ENCODE data around the gene CRIM1.
A peak's percentile ranks its signal among the peaks of the same experiment; 100 is the strongest.

The CRIM1 gene

DNA sequence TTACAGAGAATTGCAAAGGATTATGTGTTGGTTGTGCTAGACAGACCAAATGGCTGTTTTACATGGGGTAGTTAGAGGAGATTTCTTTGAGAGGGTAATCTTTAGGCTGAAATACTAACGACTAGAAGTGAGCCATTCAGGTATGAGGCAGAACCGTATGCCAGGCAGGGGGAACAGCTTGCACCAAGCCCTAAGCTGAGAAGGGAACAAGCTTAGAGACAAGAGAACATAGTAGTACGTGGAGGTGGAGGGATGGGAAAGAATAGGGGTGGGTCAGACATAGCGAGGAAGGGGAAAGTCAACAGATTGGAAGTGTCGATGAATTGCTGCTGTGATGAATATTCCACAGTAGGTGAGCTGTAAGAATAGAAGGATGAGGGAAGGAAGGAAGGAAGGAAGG lies 20.0 kb upstream of the CRIM1 start:
- H3K9me3 ChIP-seq (ENCODE audit: low read length): no peaks in the 10 kb centered on the region
- H3K4me3 ChIP-seq (ENCODE audit: low read depth in 1 of 2, low read length in 2 of 2): no peak overlapping the region
- H3K27me3 ChIP-seq (ENCODE audit: control insufficient read depth in 1 of 2, insufficient read depth in 2 of 2, low read length in 2 of 2): no peaks in the 10 kb centered on the region
- no peaks in the 10 kb centered on the region for H3K4me1 ChIP-seq (ENCODE audit: insufficient read depth, low read length)
- no peaks in the 10 kb centered on the region for H3K36me3 ChIP-seq (ENCODE audit: insufficient read depth, low read length)
- no peak overlapping the region for H3K9ac ChIP-seq (ENCODE audit: low read length)
- no peak overlapping the region for H3K27ac ChIP-seq (ENCODE audit: low read depth, low read length)

DNA sequence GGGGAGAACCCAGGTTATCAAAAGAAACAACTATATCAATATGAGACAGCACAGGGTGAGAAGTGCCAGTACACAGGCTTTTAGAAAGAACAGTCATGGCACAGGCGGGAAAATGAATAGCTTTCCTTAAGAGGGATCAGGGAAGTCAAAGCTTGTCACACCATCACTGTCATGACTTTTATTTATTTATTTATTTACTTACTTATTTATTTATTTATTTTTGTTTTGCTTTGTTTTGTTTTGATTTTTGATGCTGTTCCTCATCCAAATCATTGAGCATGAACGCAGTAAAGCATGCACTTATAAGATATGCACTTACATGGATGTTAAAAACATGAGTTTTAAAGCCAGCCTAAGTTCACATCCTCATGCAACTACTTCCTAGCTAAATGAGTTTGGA lies 19.3 kb upstream of the CRIM1 start:
- Histone ChIP-seq H3K4me3 (ENCODE audit: low read depth in 1 of 2, low read length in 2 of 2) (no peak overlapping the region), H3K27me3 (ENCODE audit: control insufficient read depth in 1 of 2, insufficient read depth in 2 of 2, low read length in 2 of 2) (no peaks in the 10 kb centered on the region)

DNA sequence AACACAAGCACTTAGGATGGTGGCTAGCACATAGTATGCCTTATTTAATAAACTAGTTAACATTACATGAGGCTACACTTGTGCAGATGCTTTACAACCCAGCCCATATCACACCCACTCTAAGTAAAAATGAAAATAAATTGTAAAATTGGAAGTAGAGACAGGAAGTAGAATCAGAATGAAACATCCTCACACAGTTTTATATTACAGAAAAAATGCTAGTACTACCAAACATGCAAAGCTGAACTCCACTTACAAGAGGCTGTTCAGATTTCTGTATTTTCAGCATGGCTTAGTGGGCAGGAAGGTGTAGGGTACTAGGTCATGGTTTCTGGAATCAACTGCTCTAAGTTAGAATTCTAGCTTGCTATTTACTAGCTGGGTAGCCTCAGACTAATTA lies 18.2 kb upstream of the CRIM1 start:
- Histone ChIP-seq H3K9ac (ENCODE audit: low read length) (no peak overlapping the region), H3K27ac (ENCODE audit: low read depth, low read length) (no peak overlapping the region), H3K9me3 (ENCODE audit: low read length) (no peaks in the 10 kb centered on the region), H3K36me3 (ENCODE audit: insufficient read depth, low read length) (no peaks in the 10 kb centered on the region), H3K27me3 (ENCODE audit: control insufficient read depth in 1 of 2, insufficient read depth in 2 of 2, low read length in 2 of 2) (no peaks in the 10 kb centered on the region), H3K4me1 (ENCODE audit: insufficient read depth, low read length) (no peaks in the 10 kb centered on the region), H3K4me3 (ENCODE audit: low read depth in 1 of 2, low read length in 2 of 2) (no peak overlapping the region)

More for the DNA sequence above, 19.3 kb upstream of the CRIM1 start:
- no peaks in the 10 kb centered on the region for H3K4me1 ChIP-seq (ENCODE audit: insufficient read depth, low read length)
- no peaks in the 10 kb centered on the region for H3K36me3 ChIP-seq (ENCODE audit: insufficient read depth, low read length)
- H3K9me3 ChIP-seq (ENCODE audit: low read length): no peaks in the 10 kb centered on the region
- H3K27ac ChIP-seq (ENCODE audit: low read depth, low read length): no peak overlapping the region
- no peak overlapping the region for H3K9ac ChIP-seq (ENCODE audit: low read length)

DNA sequence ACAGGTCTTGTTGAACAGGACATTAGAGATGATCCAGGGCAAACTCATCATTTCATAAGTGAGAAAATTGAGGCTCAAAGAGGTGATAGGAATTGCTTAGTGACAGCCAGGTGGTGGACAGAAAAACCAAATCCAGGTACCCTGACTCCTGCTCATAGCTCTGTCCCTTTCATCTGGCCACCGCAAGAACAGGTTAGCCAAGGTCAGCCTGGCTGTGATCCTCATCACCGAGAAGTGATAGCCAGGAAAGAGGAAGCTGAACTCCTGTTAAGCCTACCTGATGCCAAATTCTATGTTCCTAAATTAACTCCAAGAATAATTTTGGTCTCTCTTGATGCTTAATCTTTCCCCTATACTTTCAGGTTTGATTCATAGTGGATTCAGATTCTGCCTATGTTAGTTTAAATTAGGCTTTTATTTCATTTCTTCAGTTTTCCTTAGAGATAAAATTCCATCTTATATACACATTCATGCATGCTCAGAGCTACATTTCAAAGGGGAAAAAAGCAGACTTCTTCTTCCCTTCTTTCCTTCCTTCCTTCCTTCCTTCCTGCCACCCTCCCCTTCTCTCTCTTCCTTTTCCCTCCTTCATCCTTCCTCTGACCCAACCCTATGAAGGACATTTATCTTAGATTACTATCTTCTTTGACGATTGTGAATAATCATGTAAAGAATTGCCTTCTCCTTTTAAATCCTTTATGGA lies 17.3 kb upstream of the CRIM1 start:
- no peaks in the 10 kb centered on the region for H3K27me3 ChIP-seq (ENCODE audit: control insufficient read depth in 1 of 2, insufficient read depth in 2 of 2, low read length in 2 of 2)
- no peak overlapping the region for H3K27ac ChIP-seq (ENCODE audit: low read depth, low read length)
- no peak overlapping the region for H3K9ac ChIP-seq (ENCODE audit: low read length)
- no peaks in the 10 kb centered on the region for H3K36me3 ChIP-seq (ENCODE audit: insufficient read depth, low read length)
- no peaks in the 10 kb centered on the region for H3K9me3 ChIP-seq (ENCODE audit: low read length)
- H3K4me3 ChIP-seq (ENCODE audit: low read depth in 1 of 2, low read length in 2 of 2): no peak overlapping the region
- H3K4me1 ChIP-seq (ENCODE audit: insufficient read depth, low read length): no peaks in the 10 kb centered on the region

DNA sequence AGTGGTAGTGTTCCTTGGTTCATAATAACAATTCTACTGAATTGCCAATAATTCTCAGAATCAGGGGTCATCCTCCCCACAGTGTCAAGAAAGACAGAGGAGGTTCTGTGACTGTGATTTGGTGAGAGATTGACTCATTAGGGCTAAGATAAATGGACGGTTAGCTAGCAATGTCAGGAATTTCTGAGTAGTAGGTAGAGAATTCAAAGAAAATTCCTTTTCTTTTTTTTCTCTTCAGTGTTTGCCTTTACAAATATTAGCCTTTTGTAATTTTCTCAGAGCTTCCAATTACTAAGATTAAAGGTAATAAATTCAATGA lies 16.8 kb upstream of the CRIM1 start:
- H3K9me3 ChIP-seq (ENCODE audit: low read length): no peaks in the 10 kb centered on the region
- H3K27ac ChIP-seq (ENCODE audit: low read depth, low read length): no peak overlapping the region
- no peaks in the 10 kb centered on the region for H3K4me1 ChIP-seq (ENCODE audit: insufficient read depth, low read length)
- no peak overlapping the region for H3K9ac ChIP-seq (ENCODE audit: low read length)
- H3K4me3 ChIP-seq (ENCODE audit: low read depth in 1 of 2, low read length in 2 of 2): no peak overlapping the region
- no peaks in the 10 kb centered on the region for H3K27me3 ChIP-seq (ENCODE audit: control insufficient read depth in 1 of 2, insufficient read depth in 2 of 2, low read length in 2 of 2)
- H3K36me3 ChIP-seq (ENCODE audit: insufficient read depth, low read length): no peaks in the 10 kb centered on the region

DNA sequence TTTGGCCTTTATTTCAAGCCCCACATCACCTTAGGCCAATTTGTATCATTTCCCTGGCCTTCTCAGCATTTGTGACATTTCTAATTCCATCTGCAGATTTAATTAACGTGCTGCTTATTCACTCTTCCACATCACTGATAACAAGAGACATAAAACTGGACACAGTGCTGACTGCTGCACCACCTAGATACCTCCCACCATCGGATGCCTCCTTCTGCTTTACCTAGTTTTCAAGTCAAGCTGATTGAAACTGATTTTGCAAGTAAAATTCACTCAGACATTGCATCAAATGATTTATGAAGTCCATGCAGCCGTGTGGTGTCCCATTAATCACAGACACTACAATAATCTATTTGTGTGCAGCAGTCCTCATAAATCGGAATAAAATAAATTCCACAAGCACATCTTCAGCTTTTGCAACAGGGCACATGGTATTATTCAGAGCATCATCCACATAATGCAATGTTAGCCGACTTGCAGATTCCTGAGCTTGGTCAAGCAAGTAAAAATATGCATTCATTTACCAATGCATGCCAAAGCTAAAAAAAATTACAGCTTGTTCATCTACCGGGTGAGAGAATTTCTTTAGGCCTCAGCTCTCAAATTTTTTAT lies 15.9 kb upstream of the CRIM1 start:
- Histone ChIP-seq H3K9ac (ENCODE audit: low read length) (no peak overlapping the region), H3K27ac (ENCODE audit: low read depth, low read length) (no peak overlapping the region), H3K27me3 (ENCODE audit: control insufficient read depth in 1 of 2, insufficient read depth in 2 of 2, low read length in 2 of 2) (no peaks in the 10 kb centered on the region), H3K4me3 (ENCODE audit: low read depth in 1 of 2, low read length in 2 of 2) (no peak overlapping the region), H3K4me1 (ENCODE audit: insufficient read depth, low read length) (no peaks in the 10 kb centered on the region), H3K36me3 (ENCODE audit: insufficient read depth, low read length) (no peaks in the 10 kb centered on the region), H3K9me3 (ENCODE audit: low read length) (no peaks in the 10 kb centered on the region)

DNA sequence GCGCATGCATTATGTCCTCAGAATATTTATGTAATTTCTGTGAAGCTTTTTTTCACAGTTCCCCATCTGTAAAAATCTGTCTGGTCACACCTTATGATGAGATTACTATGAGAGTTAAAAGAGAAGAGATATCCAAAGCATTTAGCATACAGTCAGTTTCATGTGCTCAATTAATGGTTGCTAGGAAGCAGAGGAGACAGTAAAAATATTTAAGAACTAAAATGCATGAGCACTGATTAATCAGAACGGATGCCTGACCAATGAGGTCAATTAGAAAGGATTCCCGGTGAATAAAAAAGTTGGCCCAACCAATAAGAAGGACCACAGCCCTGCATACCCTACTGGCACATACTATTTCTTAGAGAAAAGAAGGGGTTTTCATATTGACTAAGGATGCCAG lies 12.0 kb upstream of the CRIM1 start:
- H3K4me3 ChIP-seq (ENCODE audit: low read depth in 1 of 2, low read length in 2 of 2): no peak overlapping the region
- no peaks in the 10 kb centered on the region for H3K27me3 ChIP-seq (ENCODE audit: control insufficient read depth in 1 of 2, insufficient read depth in 2 of 2, low read length in 2 of 2)
- H3K36me3 ChIP-seq (ENCODE audit: insufficient read depth, low read length): no peaks in the 10 kb centered on the region
- H3K9ac ChIP-seq (ENCODE audit: low read length): no peak overlapping the region
- H3K9me3 ChIP-seq (ENCODE audit: low read length): no peaks in the 10 kb centered on the region
- H3K27ac ChIP-seq (ENCODE audit: low read depth, low read length): no peak overlapping the region
- no peaks in the 10 kb centered on the region for H3K4me1 ChIP-seq (ENCODE audit: insufficient read depth, low read length)

DNA sequence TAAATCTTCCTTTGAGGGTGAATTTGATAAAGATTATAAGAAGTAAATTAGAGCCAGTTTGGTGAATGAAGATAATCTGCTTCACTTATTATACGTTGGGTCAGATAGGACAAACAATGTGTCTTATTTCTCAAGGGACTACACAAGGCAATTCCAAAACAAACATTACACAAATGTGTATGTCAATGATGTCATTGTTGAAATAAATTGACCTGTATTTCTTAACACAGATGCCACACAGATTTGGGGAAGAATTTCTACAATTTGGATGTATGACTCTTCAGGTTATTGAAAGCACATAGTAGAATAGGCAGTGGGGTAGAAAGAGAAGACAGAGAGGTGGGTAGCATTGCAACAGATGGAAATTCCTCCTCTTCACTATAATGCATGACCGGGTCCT lies 6.9 kb upstream of the CRIM1 start:
- Histone ChIP-seq H3K4me1 (ENCODE audit: insufficient read depth, low read length) (peaks cover 3% of the 10 kb centered on the region), H3K9me3 (ENCODE audit: low read length) (no peaks in the 10 kb centered on the region), H3K27ac (ENCODE audit: low read depth, low read length) (no peak overlapping the region), H3K36me3 (ENCODE audit: insufficient read depth, low read length) (no peaks in the 10 kb centered on the region), H3K4me3 (ENCODE audit: low read depth in 1 of 2, low read length in 2 of 2) (no peak overlapping the region), H3K27me3 (ENCODE audit: control insufficient read depth in 1 of 2, insufficient read depth in 2 of 2, low read length in 2 of 2) (no peaks in the 10 kb centered on the region), H3K9ac (ENCODE audit: low read length) (no peak overlapping the region)

DNA sequence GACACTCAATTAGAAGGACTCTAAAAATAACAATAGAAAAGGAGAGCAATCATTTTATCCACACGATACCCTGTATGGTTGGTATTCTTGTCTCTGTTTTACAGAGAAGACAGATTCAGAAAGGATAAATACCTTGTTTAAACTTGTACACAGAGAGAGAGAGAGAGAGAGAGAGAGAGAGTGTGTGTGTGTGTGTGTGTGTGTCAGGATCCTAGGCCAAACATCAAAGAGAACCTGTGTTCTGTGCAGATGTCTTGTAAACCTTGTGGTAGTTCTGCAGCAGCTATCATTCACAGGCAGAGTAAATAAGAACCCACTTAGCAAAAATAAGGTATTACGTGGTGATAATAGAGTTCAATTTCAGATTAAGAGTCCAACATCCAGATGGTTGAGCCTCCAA lies 4.3 kb upstream of the CRIM1 start:
- no peak overlapping the region for H3K4me3 ChIP-seq (ENCODE audit: low read depth in 1 of 2, low read length in 2 of 2)
- H3K27me3 ChIP-seq (ENCODE audit: control insufficient read depth in 1 of 2, insufficient read depth in 2 of 2, low read length in 2 of 2): no peaks in the 10 kb centered on the region
- H3K27ac ChIP-seq (ENCODE audit: low read depth, low read length): no peak overlapping the region
- H3K4me1 ChIP-seq (ENCODE audit: insufficient read depth, low read length): peaks cover 3% of the 10 kb centered on the region
- no peaks in the 10 kb centered on the region for H3K9me3 ChIP-seq (ENCODE audit: low read length)
- no peaks in the 10 kb centered on the region for H3K36me3 ChIP-seq (ENCODE audit: insufficient read depth, low read length)
- H3K9ac ChIP-seq (ENCODE audit: low read length): no peak overlapping the region

DNA sequence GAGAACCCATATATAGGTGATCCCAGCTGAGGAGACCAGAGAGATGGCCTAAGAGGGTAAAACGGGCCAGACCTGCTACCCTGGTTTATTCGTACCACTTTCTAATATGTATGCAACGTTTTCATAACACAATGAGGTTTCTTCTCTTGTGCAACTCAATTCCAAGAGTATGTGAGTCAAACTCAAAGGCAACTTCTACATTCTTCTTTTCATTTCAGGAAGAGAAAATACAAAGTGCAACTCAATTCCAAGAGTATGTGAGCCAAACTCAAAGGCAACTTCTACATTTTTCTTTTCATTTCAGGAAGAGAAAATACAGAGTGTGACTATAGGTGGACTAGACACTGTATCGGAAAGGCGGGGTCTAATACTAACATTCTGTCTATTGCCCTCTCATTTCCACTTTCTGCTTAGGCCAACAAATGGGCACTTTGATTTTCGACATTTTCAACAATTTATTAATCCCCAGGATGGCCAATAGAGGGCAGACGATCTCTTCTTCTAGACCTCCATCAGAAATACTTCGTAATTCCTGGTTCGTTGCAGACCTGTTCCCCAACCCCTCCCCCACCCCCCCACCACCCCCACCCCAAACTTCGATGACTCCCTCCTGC lies 3.7 kb upstream of the CRIM1 start:
- Histone ChIP-seq H3K27me3 (ENCODE audit: control insufficient read depth in 1 of 2, insufficient read depth in 2 of 2, low read length in 2 of 2) (no peaks in the 10 kb centered on the region), H3K36me3 (ENCODE audit: insufficient read depth, low read length) (no peaks in the 10 kb centered on the region), H3K9ac (ENCODE audit: low read length) (no peak overlapping the region), H3K27ac (ENCODE audit: low read depth, low read length) (no peak overlapping the region), H3K9me3 (ENCODE audit: low read length) (no peaks in the 10 kb centered on the region), H3K4me1 (ENCODE audit: insufficient read depth, low read length) (peaks cover 3% of the 10 kb centered on the region), H3K4me3 (ENCODE audit: low read depth in 1 of 2, low read length in 2 of 2) (no peak overlapping the region)

DNA sequence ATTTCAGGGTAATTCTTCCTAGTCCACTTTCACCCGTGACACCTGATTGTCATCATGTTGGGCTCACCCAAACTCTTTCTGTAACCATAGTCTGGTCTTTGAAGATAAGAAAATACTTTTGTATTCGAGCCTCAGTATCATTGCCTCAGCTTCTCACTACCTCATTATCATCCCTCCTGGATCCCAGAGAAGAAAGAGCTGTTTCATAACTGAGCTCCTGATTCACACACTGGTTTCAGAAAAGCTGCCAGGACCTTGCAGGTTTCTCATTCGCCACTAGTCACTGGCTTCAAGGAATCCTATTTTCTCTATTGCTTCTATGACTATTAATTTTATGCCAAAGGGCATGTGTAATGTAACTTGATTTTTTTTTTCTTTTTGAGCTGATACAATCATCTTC lies 2.9 kb upstream of the CRIM1 start:
- Histone ChIP-seq H3K4me3 (ENCODE audit: low read depth in 1 of 2, low read length in 2 of 2) (no peak overlapping the region), H3K9ac (ENCODE audit: low read length) (no peak overlapping the region)

DNA sequence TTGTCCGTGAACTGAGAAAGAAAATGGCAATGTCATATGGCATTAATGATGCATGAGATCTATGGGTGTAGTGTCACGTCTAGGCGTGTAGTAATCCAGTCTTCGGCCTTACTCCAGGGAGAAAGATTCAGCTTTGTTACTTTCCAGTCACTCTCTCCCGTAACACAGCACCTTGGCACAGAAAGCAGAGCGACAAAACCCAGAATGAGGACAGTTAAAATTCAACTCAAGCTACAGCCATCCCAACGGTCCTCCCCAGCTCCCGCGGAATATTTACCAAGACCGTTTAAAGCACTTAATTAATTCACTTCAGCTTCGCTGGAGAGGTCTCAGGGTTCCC lies 797 bp upstream of the CRIM1 start:
- Histone ChIP-seq H3K27me3 (ENCODE audit: control insufficient read depth in 1 of 2, insufficient read depth in 2 of 2, low read length in 2 of 2) (no peaks in the 10 kb centered on the region), H3K9me3 (ENCODE audit: low read length) (no peaks in the 10 kb centered on the region), H3K9ac (ENCODE audit: low read length) (peak overlapping the region; percentile 54), H3K4me1 (ENCODE audit: insufficient read depth, low read length) (peaks cover 15% of the 10 kb centered on the region), H3K36me3 (ENCODE audit: insufficient read depth, low read length) (no peaks in the 10 kb centered on the region), H3K27ac (ENCODE audit: low read depth, low read length) (peak overlapping the region; percentile 90), H3K4me3 (ENCODE audit: low read depth in 1 of 2, low read length in 2 of 2) (peak overlapping the region; percentile 69 to 74)

More for the DNA sequence above, 2.9 kb upstream of the CRIM1 start:
- Histone ChIP-seq H3K27ac (ENCODE audit: low read depth, low read length) (no peak overlapping the region), H3K27me3 (ENCODE audit: control insufficient read depth in 1 of 2, insufficient read depth in 2 of 2, low read length in 2 of 2) (no peaks in the 10 kb centered on the region), H3K36me3 (ENCODE audit: insufficient read depth, low read length) (no peaks in the 10 kb centered on the region), H3K9me3 (ENCODE audit: low read length) (no peaks in the 10 kb centered on the region), H3K4me1 (ENCODE audit: insufficient read depth, low read length) (peaks cover 3% of the 10 kb centered on the region)
